H1 (cell line): ENCODE measurements around the gene SYNJ1. TPM values are rescaled to one million over a fixed set of nuclear protein-coding genes. Genes with fewer than 3 reads are reported as not detected.

Experiments
- BCL11A ChIP-seq, 2 experiments: IDR thresholded peaks; one replicate each; pipeline ENCODE4 v1.6.1; 2011; ENCODE audit warnings: low read depth in 2 of 2, low read length in 2 of 2, mild to moderate bottlenecking in 2 of 2
- CHD7 ChIP-seq: fragments of 300-600 bp; sonication (generic); IDR thresholded peaks from 2 replicates; pipeline ENCODE4 v1.7.1; 2012; ENCODE audit warnings: low read length, moderate library complexity, mild to moderate bottlenecking, inconsistent platforms; ENCODE audit not compliant: insufficient replicate concordance
- polyA plus RNA-seq, 7 experiments: library from polyadenylated mRNA; depleted of rRNA in 3 of 7; stranded (reverse) in 5 of 7; unstranded in 2 of 7; fragments of >200 nt in 5 of 7; fragments of 200-250 nt in 2 of 7; gene quantifications; 1 replicate in 5 of 7; 2 replicates in 1 of 7; 4 replicates in 1 of 7; pipeline versions ENCODE4 v1.2.1 to v1.2.3, GENCODE V29; 2011 to 2013; ENCODE audit warnings: missing spikeins in 2 of 7, mixed read lengths in 2 of 7
- total RNA-seq: library from RNA; stranded (reverse); fragmentation: NEBNext Ultra II Directional; extraction: Animal tissue kit (Norgen Biotek cat#: 25700); gene quantifications from 2 replicates; pipeline ENCODE4 v1.2.1, GENCODE V29; 2021

Gene SYNJ1
- total and polyA plus RNA-seq, 2 of the 8 experiments (the other 6 are each of a cell fraction or from before 2014, with no cell fraction given), result 1.3 to 4.3 TPM

- no peak for TF ChIP-seq CHD7
- no peak for TF ChIP-seq BCL11A (IDR thresholded peaks at IDR 0.05; ENCODE audit: low read depth in 2 of 2, low read length in 2 of 2)
Measured at GRCh38 chr21:32739946-32740345, 12.1 kb upstream of the SYNJ1 start (continued).
